K562 (cell line): ENCODE measurements around the gene AP2M1. TPM values are rescaled to one million over a fixed set of nuclear protein-coding genes. Genes with fewer than 3 reads are reported as not detected.

Source experiments
- CC2D1A ChIP-seq: fragments of 450-650 bp; IDR thresholded peaks from 2 replicates; pipeline ENCODE4 v1.6.1; 2017; ENCODE audit warnings: mild to moderate bottlenecking
- CREB3 ChIP-seq: fragments of 450-650 bp; conservative IDR thresholded peaks from 2 replicates; pipeline ENCODE4 v1.6.1; 2016; ENCODE audit warnings: missing genetic modification characterization, low read depth, mild to moderate bottlenecking, missing compliant biosample characterization, moderate library complexity
- ID3 ChIP-seq, 2 experiments: fragments of 250-450 bp in 1 of 2; fragments of 450-650 bp in 1 of 2; sonication (Bioruptor Pico) in 1 of 2; IDR thresholded peaks; 2 replicates each; pipeline versions ENCODE4 v1.6.1 to v1.8.0; 2016 to 2021; ENCODE audit warnings: mild to moderate bottlenecking in 2 of 2, moderate library complexity in 2 of 2, missing compliant biosample characterization in 1 of 2, missing genetic modification characterization in 1 of 2
- MAX ChIP-seq: sonication (generic); formaldehyde crosslinking; IDR thresholded peaks from 2 replicates; pipeline ENCODE4 v1.9.0; 2022; ENCODE audit warnings: mild to moderate bottlenecking, missing genetic modification reagents
- PBX2 ChIP-seq, 2 experiments: IDR thresholded peaks in 1 of 2; conservative IDR thresholded peaks in 1 of 2; 2 replicates each; pipeline ENCODE4 v1.6.1; 2016; ENCODE audit warnings: low read depth in 2 of 2, mild to moderate bottlenecking in 1 of 2, missing compliant biosample characterization in 1 of 2, missing genetic modification characterization in 1 of 2, moderate library complexity in 1 of 2
- PYGO2 ChIP-seq: fragments of 450-650 bp; IDR thresholded peaks from 2 replicates; pipeline ENCODE4 v1.6.1; 2016; ENCODE audit warnings: mild to moderate bottlenecking, missing genetic modification characterization, moderate library complexity, missing compliant biosample characterization
- REST ChIP-seq, 2 experiments: fragments of 450-650 bp; formaldehyde crosslinking in 1 of 2; IDR thresholded peaks; 2 replicates each; pipeline versions ENCODE4 v1.4.0 to v1.6.1; 2014 to 2020; ENCODE audit warnings: mild to moderate bottlenecking in 2 of 2, borderline replicate concordance in 1 of 2, low read depth in 1 of 2
- SMAD2 ChIP-seq: fragments of 150-350 bp; IDR thresholded peaks from 2 replicates; pipeline ENCODE4 v1.6.1; 2014; ENCODE audit warnings: low read depth, mild to moderate bottlenecking, low read length
- STAT5A ChIP-seq: IDR thresholded peaks from 2 replicates; pipeline ENCODE4 v1.6.1; 2012; ENCODE audit warnings: low read length, inconsistent platforms, borderline replicate concordance
- TEAD4 ChIP-seq, 2 experiments: sonication (generic) in 1 of 2; formaldehyde crosslinking in 1 of 2; IDR thresholded peaks; 2 replicates each; pipeline versions ENCODE4 v1.6.1 to v1.8.0; 2012 to 2022; ENCODE audit warnings: borderline replicate concordance in 1 of 2, inconsistent platforms in 1 of 2, low read length in 1 of 2, mild to moderate bottlenecking in 1 of 2, missing genetic modification reagents in 1 of 2
- ZKSCAN3 ChIP-seq: fragments of 250-450 bp; sonication (Bioruptor Pico); IDR thresholded peaks from 2 replicates; pipeline ENCODE4 v1.4.0; 2020
- ZNF165 ChIP-seq: fragments of 250-450 bp; sonication (Bioruptor Pico); IDR thresholded peaks from 2 replicates; pipeline ENCODE4 v1.4.0; 2020; ENCODE audit warnings: borderline replicate concordance
- ZNF431 ChIP-seq: sonication (generic); formaldehyde crosslinking; IDR thresholded peaks from 2 replicates; pipeline ENCODE4 v1.8.0; 2022; ENCODE audit warnings: mild to moderate bottlenecking, missing genetic modification reagents
- polyA plus RNA-seq, 8 experiments: library from polyadenylated mRNA; depleted of rRNA in 4 of 8; stranded (reverse) in 5 of 8; unstranded in 3 of 8; fragments of >200 nt; fragmentation: Nextera tagmentation in 2 of 8; fragmentation: Illumina TruSeq in 1 of 8; extraction: Ambion mirVana in 2 of 8; extraction: Trizol in 1 of 8; gene quantifications; 2 replicates each; pipeline versions ENCODE4 v1.2.1 to v1.2.3, GENCODE V29; 2011 to 2014; ENCODE audit warnings: inconsistent platforms in 1 of 8, missing spikeins in 1 of 8
- total RNA-seq, 7 experiments: library from RNA; depleted of rRNA in 6 of 7; stranded (reverse); fragments of >200 nt in 6 of 7; fragmentation: Illumina TruSeq in 2 of 7; extraction: Trizol in 2 of 7; gene quantifications; 2 replicates each; pipeline versions ENCODE4 v1.2.1 to v1.2.3, GENCODE V29; 2011 to 2021; ENCODE audit warnings: low replicate concordance in 1 of 7

Gene AP2M1
- total and polyA plus RNA-seq, 9 of the 15 experiments (the other 6 are each of a cell fraction or from before 2014, with no cell fraction given): 118 to 505 (median 296) TPM

GRCh38 chr3:184184546-184185230 lies 10.0 kb downstream of the AP2M1 start (continued):
- TF ChIP-seq REST (IDR thresholded peaks at IDR 0.05; ENCODE audit: borderline replicate concordance) (no peak), REST (CRISPR knock-in tag; IDR thresholded peaks at IDR 0.05; ENCODE audit: low read depth) (no peak), CREB3 (tag) (no peak), PYGO2 (tag) (no peak), STAT5A (peak; percentile 12; the same call in 1 of the 2 replicates), MAX (no peak), PBX2 (CRISPR knock-in tag; IDR thresholded peaks at IDR 0.05; ENCODE audit: low read depth) (no peak), PBX2 (tag; conservative IDR thresholded peaks at IDR 0.05; ENCODE audit: low read depth) (no peak), SMAD2 (no peak), ZNF165 (CRISPR knock-in tag) (no peak), TEAD4 (IDR thresholded peaks at IDR 0.05; ENCODE audit: low read length) (peak; percentile 64), TEAD4 (CRISPR knock-in tag; IDR thresholded peaks at IDR 0.05; ENCODE audit: borderline replicate concordance) (no peak), ZNF431 (no peak), ZKSCAN3 (CRISPR knock-in tag) (no peak), ID3 (CRISPR knock-in tag; IDR thresholded peaks at IDR 0.05) (no peak), ID3 (tag; IDR thresholded peaks at IDR 0.05) (no peak), CC2D1A (no peak)
